Ascending aorta (tissue), 2 donors: Measurements from ENCODE around the gene EIF5. TPM values are rescaled to one million over a fixed set of nuclear protein-coding genes. Genes with fewer than 3 reads are reported as not detected.

ENCODE experiments used
- DNase-seq, 2 donors: peaks; one replicate each; pipeline ENCODE4 v3.0.0-alpha.2; 2019; ENCODE audit warnings: low spot score in 2 of 2
- H3K27ac ChIP-seq, 2 donors: fragments of 200-600 bp; sonication (generic); one replicate each; pipeline ENCODE4 v1.5.1; 2016 to 2017; ENCODE audit warnings: mild to moderate bottlenecking in 1 of 2
- H3K27me3 ChIP-seq: fragments of 200-600 bp; sonication (generic); one replicate; pipeline ENCODE4 v1.5.1; 2017
- H3K36me3 ChIP-seq, 2 donors: fragments of 200-600 bp; sonication (generic); one replicate each; pipeline ENCODE4 v1.5.1; 2016
- H3K4me1 ChIP-seq, 2 donors: fragments of 200-600 bp; sonication (generic); one replicate each; pipeline ENCODE4 v1.5.1; 2016 to 2017; ENCODE audit warnings: mild to moderate bottlenecking in 1 of 2
- H3K4me3 ChIP-seq, 2 donors: fragments of 200-600 bp; sonication (generic); one replicate each; pipeline ENCODE4 v1.5.1; 2016 to 2017; ENCODE audit warnings: mild to moderate bottlenecking in 1 of 2
- H3K9me3 ChIP-seq, 2 donors: fragments of 200-600 bp; sonication (generic); one replicate each; pipeline ENCODE4 v1.5.1; 2016
- intact Hi-C: fragments of 100-400 bp; cut with DNase I; formaldehyde crosslinking; loops from one replicate; pipeline ENCODE4 v1.15.1; 2023
- total RNA-seq: library from RNA; depleted of rRNA; stranded (reverse); fragments of >200 nt; gene quantifications from one replicate; pipeline ENCODE4 v1.1.0, GENCODE V29; 2016
- TF ChIP-seq, protein P1 (sequence below), 3 experiments: fragments of 200-600 bp in 2 of 3; fragments of 450-650 bp in 1 of 3; sonication (generic) in 2 of 3; IDR thresholded peaks; one replicate each; pipeline ENCODE4 v1.5.1; 2016 to 2019; ENCODE audit warnings: antibody characterized with exemption in 3 of 3, mild to moderate bottlenecking in 1 of 3, moderate library complexity in 1 of 3

Gene EIF5
- total RNA-seq, 1 donor from 2014 or later, result 85.5 TPM

DNA sequence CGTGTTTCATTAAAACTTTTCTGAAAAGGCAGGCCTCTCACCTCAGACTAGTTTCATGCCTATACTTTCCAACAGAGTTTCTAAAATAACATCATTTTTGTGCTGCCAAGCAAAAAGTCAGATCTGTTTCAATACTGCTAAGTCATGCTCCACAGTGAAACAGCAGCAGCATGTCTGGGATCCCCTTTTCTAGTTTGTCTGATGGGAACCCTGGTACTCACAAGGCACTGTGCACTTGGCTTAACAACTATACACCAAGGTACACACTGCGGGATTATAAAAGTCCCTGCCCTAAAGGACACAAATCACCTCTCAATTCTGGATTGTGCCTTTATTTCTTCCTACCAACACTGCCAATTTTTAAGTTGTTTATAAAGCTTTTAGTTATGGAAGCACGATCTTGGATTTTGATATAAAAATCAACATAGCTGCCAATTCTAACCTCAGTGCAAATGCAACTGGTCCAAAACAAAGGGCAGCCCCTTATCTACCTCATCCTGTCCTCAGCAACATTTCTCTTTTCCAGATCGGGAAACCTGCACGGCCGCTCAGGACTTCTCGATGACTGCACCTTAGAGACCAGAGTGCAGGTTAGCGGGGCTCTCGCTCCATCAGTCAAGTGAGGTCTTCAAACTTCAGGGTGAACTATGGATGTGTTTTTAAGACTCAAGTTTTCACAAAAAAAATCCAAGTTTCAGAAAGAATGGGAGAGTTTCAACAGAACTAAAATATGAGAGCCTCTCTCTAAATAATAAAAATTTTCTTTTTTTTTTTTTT is 1.7 kb upstream of the EIF5 start:
- intact Hi-C loops, result loop anchor here (5.0 to 10.0 kb wide), 5 partner anchors 222 to 1368 kb away; partner anchors contain the start of genes CDC42BPB, DYNC1H1, XRCC3 and ZFYVE21
- no peak for DNase-seq
- Histone ChIP-seq H3K27ac (peak overlapping the region; percentile 100), H3K27me3 (no peaks in the 10 kb centered on the region), H3K4me1 (peaks cover 0 to 17% of the 10 kb centered on the region in 2 donors), H3K9me3 (no peaks in the 10 kb centered on the region), H3K4me3 (peak overlapping the region in 1 of 2 donors; percentile 97), H3K36me3 (peaks cover 18 to 19% of the 10 kb centered on the region in 2 donors)
- TF ChIP-seq, protein P1, sequence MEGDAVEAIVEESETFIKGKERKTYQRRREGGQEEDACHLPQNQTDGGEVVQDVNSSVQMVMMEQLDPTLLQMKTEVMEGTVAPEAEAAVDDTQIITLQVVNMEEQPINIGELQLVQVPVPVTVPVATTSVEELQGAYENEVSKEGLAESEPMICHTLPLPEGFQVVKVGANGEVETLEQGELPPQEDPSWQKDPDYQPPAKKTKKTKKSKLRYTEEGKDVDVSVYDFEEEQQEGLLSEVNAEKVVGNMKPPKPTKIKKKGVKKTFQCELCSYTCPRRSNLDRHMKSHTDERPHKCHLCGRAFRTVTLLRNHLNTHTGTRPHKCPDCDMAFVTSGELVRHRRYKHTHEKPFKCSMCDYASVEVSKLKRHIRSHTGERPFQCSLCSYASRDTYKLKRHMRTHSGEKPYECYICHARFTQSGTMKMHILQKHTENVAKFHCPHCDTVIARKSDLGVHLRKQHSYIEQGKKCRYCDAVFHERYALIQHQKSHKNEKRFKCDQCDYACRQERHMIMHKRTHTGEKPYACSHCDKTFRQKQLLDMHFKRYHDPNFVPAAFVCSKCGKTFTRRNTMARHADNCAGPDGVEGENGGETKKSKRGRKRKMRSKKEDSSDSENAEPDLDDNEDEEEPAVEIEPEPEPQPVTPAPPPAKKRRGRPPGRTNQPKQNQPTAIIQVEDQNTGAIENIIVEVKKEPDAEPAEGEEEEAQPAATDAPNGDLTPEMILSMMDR (IDR thresholded peaks at IDR 0.05), result no peak

DNA sequence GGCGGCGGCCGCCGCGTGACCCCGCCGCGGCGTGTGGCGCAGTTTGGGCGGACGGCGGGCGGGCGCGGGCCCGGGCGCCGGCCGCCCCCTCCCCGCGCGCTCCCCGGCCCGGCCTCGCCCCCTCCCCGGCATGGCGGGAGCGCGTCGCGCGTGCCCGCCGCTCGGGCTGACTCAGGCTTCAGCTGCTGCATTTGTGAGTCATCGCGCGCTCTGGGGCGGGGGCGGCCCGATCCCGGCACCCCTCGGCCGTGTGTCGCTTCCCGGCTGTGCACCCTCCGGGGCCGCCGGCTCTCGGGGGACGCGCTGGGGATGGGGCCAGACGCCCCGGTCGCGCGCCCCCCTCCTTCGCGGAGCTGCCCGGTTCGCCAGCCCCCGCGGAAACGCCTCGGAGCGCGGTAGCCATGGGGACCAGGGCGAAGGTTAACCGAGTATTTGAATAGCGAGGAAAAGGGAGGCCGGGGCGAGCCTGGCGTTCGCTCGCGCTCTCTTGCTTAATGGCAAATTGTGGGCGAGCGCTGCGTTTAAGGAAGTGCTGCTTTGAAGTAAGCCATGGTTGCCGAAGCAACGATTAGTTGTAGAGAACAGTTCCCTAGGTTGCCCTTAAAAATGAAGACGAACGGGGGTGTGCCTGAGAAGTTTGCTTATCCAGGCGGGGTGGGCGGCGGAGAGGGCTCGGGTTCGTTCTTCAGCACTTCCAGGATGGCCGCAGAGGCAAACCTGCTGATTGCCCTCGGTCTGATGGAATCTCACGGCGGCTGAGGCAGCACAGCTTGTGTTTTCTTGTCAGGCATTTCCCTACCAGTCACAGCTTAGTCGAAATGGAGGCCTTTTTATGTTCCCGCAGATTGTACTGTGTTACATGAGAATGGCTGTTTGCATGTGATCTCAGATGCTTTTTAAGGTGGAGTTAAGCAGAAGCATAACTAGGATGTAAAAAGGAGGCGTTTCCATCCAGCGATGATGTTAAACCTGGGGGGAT is 896 bp downstream of the EIF5 start:
- Histone ChIP-seq H3K36me3 (peaks cover 45% of the 10 kb centered on the region in 2 donors), H3K27me3 (no peaks in the 10 kb centered on the region), H3K9me3 (no peaks in the 10 kb centered on the region), H3K4me1 (peaks cover 0 to 17% of the 10 kb centered on the region in 2 donors), H3K27ac (peak overlapping the region; percentile 100), H3K4me3 (peak overlapping the region; percentile 96 to 97)
- TF ChIP-seq, protein P1 (IDR thresholded peaks at IDR 0.05), result no peak
- DNase-seq, result peak; percentile 46 to 87
- intact Hi-C loops, result loop anchor here (1.0 to 10.0 kb wide), 7 partner anchors 50 to 1370 kb away; partner anchors contain the start of genes CDC42BPB, DYNC1H1, HSP90AA1 and MARK3

DNA sequence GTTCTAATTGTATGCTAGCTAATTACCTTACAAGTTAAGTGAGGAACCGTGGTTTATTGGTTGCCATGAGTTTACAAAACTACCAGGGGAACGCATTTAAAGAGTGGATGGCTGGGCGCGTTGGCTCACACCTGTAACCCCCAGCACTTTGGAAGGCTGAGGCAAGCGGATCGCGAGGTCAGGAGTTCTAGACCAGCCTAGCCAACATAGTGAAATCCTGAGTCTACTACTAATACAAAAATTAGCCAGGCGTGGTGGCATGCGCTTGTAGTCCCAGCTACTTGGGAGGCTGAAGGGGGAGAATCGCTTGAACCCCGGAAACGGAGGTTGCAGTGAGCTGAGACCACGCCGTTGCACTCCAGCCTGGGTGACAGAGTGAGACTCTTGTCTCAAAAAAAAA is 2.2 kb downstream of the EIF5 start:
- Histone ChIP-seq H3K4me1 (peaks cover 0 to 17% of the 10 kb centered on the region in 2 donors), H3K4me3 (peak overlapping the region in 1 of 2 donors; percentile 97), H3K27me3 (no peaks in the 10 kb centered on the region), H3K36me3 (peaks cover 57% of the 10 kb centered on the region in 2 donors), H3K9me3 (no peaks in the 10 kb centered on the region), H3K27ac (peak overlapping the region in 1 of 2 donors; percentile 100)
- intact Hi-C loops, result loop anchor here (10.0 kb wide), 4 partner anchors 219 to 1371 kb away; partner anchors contain the start of genes DYNC1H1, XRCC3, ZFYVE21 and ZNF839
- TF ChIP-seq, protein P1 (IDR thresholded peaks at IDR 0.05), result no peak
- DNase-seq, result no peak

DNA sequence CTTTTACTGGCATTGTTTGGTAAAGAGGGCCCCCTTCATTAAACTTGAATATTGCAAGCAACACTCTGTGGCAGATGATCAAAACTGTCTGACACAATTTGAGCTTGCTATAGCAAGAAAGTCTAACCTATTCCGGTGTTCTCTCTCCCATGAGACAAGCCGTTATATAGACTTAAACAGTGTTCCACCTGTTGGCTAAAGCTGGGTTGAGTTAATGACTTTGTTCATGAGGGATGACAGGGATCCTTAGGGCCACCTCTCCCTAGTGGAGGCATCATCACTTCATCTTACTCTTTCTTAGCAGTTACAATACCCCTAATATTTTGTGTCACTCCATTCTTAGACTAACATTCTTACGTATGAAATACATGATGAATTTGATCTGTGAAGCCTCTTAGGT is 3.8 kb downstream of the EIF5 start:
- TF ChIP-seq, protein P1 (IDR thresholded peaks at IDR 0.05), result no peak
- intact Hi-C loops, result loop anchor here (10.0 kb wide), 4 partner anchors 217 to 1373 kb away; partner anchors contain the start of genes DYNC1H1, XRCC3, ZFYVE21 and ZNF839
- Histone ChIP-seq H3K9me3 (no peaks in the 10 kb centered on the region), H3K4me1 (peaks cover 0 to 11% of the 10 kb centered on the region in 2 donors), H3K27me3 (no peaks in the 10 kb centered on the region), H3K27ac (no peak overlapping the region), H3K4me3 (no peak overlapping the region), H3K36me3 (peaks cover 70 to 73% of the 10 kb centered on the region in 2 donors)
- no peak for DNase-seq

DNA sequence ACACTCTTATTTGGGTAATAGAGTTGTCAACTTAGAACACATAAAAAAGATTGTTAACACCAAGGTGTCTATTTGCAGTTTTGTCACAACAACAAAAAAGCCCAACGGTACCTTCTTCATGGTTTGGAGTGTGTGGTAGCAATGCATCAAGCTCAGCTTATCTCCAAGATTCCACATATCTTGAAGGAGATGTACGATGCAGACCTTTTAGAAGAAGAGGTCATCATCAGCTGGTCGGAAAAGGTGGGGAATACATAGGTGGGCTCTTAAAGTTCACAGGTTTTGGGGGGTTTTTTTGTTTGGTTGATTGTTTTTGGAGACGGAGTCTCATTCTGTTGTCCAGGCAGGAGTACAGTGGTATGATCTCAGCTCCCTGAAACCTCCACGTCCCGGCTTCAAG is 5.5 kb downstream of the EIF5 start:
- Histone ChIP-seq H3K36me3 (peaks cover 84 to 91% of the 10 kb centered on the region in 2 donors), H3K9me3 (no peaks in the 10 kb centered on the region), H3K27me3 (no peaks in the 10 kb centered on the region), H3K4me3 (no peak overlapping the region), H3K27ac (no peak overlapping the region), H3K4me1 (peaks cover 0 to 11% of the 10 kb centered on the region in 2 donors)
- TF ChIP-seq, protein P1 (IDR thresholded peaks at IDR 0.05), result no peak
- no peak for DNase-seq
- intact Hi-C loops, result loop anchor here (10.0 kb wide), 4 partner anchors 215 to 1375 kb away; partner anchors contain the start of genes DYNC1H1, XRCC3, ZFYVE21 and ZNF839
